DOHH2 (cell line): ENCODE measurements around the gene PIP4K2C.

Source experiments
- CTCF ChIP-seq: fragments of 200-600 bp; sonication (generic); IDR thresholded peaks from one replicate; pipeline ENCODE4 v1.5.1; 2014; ENCODE audit warnings: antibody characterized with exemption, mild to moderate bottlenecking, low read depth, low read length; ENCODE audit not compliant: poor library complexity, severe bottlenecking
- EZH2phosphoT487 ChIP-seq: fragments of 200-600 bp; sonication (generic); IDR thresholded peaks from 2 replicates; pipeline ENCODE4 v1.6.1; 2017; ENCODE audit warnings: borderline replicate concordance, mild to moderate bottlenecking, antibody characterized with exemption, low read length, moderate library complexity, mixed read lengths

GRCh38 chr12:57552306-57552651, 38.7 kb upstream of the PIP4K2C start:
- TF ChIP-seq CTCF (no peak), EZH2phosphoT487 (no peak)
